H1 (cell line): ENCODE data around the gene MAP4K4. TPM values are rescaled to one million over a fixed set of nuclear protein-coding genes. Genes with fewer than 3 reads are reported as not detected.

Experiments used
- CTCF ChIP-seq, 3 experiments: IDR thresholded peaks; 1 replicate in 2 of 3; 2 replicates in 1 of 3; pipeline versions ENCODE4 v1.5.1 to v1.6.1; 2011; ENCODE audit warnings: low read length in 3 of 3, mild to moderate bottlenecking in 3 of 3, inconsistent platforms in 2 of 3, low read depth in 1 of 3, moderate library complexity in 1 of 3; ENCODE audit not compliant: insufficient read depth in 1 of 3; ENCODE audit errors: control extremely low read depth in 1 of 3
- polyA plus RNA-seq, 7 experiments: library from polyadenylated mRNA; depleted of rRNA in 3 of 7; stranded (reverse) in 5 of 7; unstranded in 2 of 7; fragments of >200 nt in 5 of 7; fragments of 200-250 nt in 2 of 7; gene quantifications; 1 replicate in 5 of 7; 2 replicates in 1 of 7; 4 replicates in 1 of 7; pipeline versions ENCODE4 v1.2.1 to v1.2.3, GENCODE V29; 2011 to 2013; ENCODE audit warnings: missing spikeins in 2 of 7, mixed read lengths in 2 of 7
- total RNA-seq: library from RNA; stranded (reverse); fragmentation: NEBNext Ultra II Directional; extraction: Animal tissue kit (Norgen Biotek cat#: 25700); gene quantifications from 2 replicates; pipeline ENCODE4 v1.2.1, GENCODE V29; 2021

The MAP4K4 gene
- total and polyA plus RNA-seq, 2 of the 8 experiments (the other 6 are each of a cell fraction or from before 2014, with no cell fraction given), result 53.2 to 138 TPM

GRCh38 chr2:101828673-101829334 lies 131.3 kb downstream of the MAP4K4 start (continued):
- no peak for TF ChIP-seq CTCF (IDR thresholded peaks at IDR 0.05; ENCODE audit: control extremely low read depth in 1 of 3, insufficient read depth in 1 of 3, low read depth in 1 of 3, low read length in 3 of 3)
- TF ChIP-seq, all 59 proteins: peak for 0
